B cell (primary cell): ENCODE data around the gene ATF1. TPM values are rescaled to one million over a fixed set of nuclear protein-coding genes. Genes with fewer than 3 reads are reported as not detected.

Experiments used
- ATAC-seq: fragments of 200-7000 bp; cut with Tn5 transposase; one replicate; pipeline ENCODE4 v1.10.0; 2021; ENCODE audit warnings: low read depth, mild to moderate bottlenecking, moderate number of reproducible peaks, moderate library complexity
- CTCF ChIA-PET: fragments of 350-600 bp; sonication (Branson Sonifier 250); formaldehyde crosslinking; loops from one replicate; lab custom pipeline; 2021; ENCODE audit warnings: antibody characterized with exemption, inconsistent platforms; lab: Charles Lee
- POLR2A ChIA-PET: fragments of 350-600 bp; sonication (Branson Sonifier 250); formaldehyde crosslinking; loops from one replicate; lab custom pipeline; 2021; ENCODE audit warnings: antibody characterized with exemption; lab: Charles Lee
- DNase-seq: peaks from one replicate; pipeline ENCODE4 v3.0.0; 2013
- H2AFZ ChIP-seq: 2 replicates; pipeline ENCODE4 v1.6.1; 2012; ENCODE audit warnings: mild to moderate bottlenecking, low read depth, low read length; ENCODE audit not compliant: insufficient read depth, poor library complexity, severe bottlenecking
- H3K27ac ChIP-seq, 2 donors: 1 replicate in 1 of 2; 2 replicates in 1 of 2; pipeline ENCODE4 v1.5.1; 2012 to 2013; ENCODE audit warnings: low read length in 2 of 2, mild to moderate bottlenecking in 2 of 2, moderate library complexity in 1 of 2
- H3K27me3 ChIP-seq, 4 experiments: fragments of 200-600 bp in 1 of 4; sonication (generic) in 1 of 4; replicated peaks in 1 of 4; 1 replicate in 2 of 4; 2 replicates in 2 of 4; pipeline versions ENCODE4 v1.6.1 to v1.7.0; 2013 to 2016; ENCODE audit warnings: low read length in 3 of 4, mild to moderate bottlenecking in 2 of 4, mixed read lengths in 1 of 4, moderate library complexity in 1 of 4; ENCODE audit not compliant: insufficient read depth in 4 of 4, control insufficient read depth in 3 of 4; ENCODE audit errors: control extremely low read depth in 1 of 4
- H3K36me3 ChIP-seq, 2 experiments: replicated peaks in 1 of 2; 1 replicate in 1 of 2; 2 replicates in 1 of 2; pipeline versions ENCODE4 v1.6.1 to v1.7.1; 2013; ENCODE audit warnings: low read length in 1 of 2; ENCODE audit not compliant: insufficient read depth in 2 of 2, control insufficient read depth in 1 of 2; ENCODE audit errors: control extremely low read depth in 1 of 2, extremely low read depth in 1 of 2
- H3K4me1 ChIP-seq, 2 donors: fragments of 200-600 bp in 1 of 2; sonication (generic) in 1 of 2; 1 replicate in 1 of 2; 2 replicates in 1 of 2; pipeline versions ENCODE4 v1.5.1 to v1.6.1; 2013 to 2017; ENCODE audit warnings: low read length in 2 of 2; ENCODE audit not compliant: control insufficient read depth in 2 of 2, insufficient read depth in 2 of 2
- H3K4me2 ChIP-seq: replicated peaks from 2 replicates; pipeline ENCODE3; 2012; ENCODE audit warnings: mild to moderate bottlenecking, low read depth, low read length; ENCODE audit not compliant: poor library complexity, severe bottlenecking
- H3K4me3 ChIP-seq, 5 experiments: fragments of 200-600 bp in 1 of 5; sonication (generic) in 1 of 5; 1 replicate in 3 of 5; 2 replicates in 2 of 5; pipeline versions ENCODE4 v1.5.1 to v1.7.0; 2011 to 2016; ENCODE audit warnings: low read length in 4 of 5, mild to moderate bottlenecking in 4 of 5, low read depth in 2 of 5, control low read depth in 1 of 5, moderate library complexity in 1 of 5; ENCODE audit not compliant: insufficient read depth in 1 of 5; ENCODE audit errors: control extremely low read depth in 1 of 5, extremely low read depth in 1 of 5
- H3K79me2 ChIP-seq: fragments of 200-600 bp; sonication (generic); one replicate; pipeline ENCODE4 v1.6.0; 2016; ENCODE audit warnings: low read length; ENCODE audit not compliant: control insufficient read depth, insufficient read depth
- H3K9ac ChIP-seq: fragments of 200-600 bp; sonication (generic); 2 replicates; pipeline ENCODE4 v1.6.1; 2017; ENCODE audit warnings: mild to moderate bottlenecking, low read length, moderate library complexity
- H3K9me3 ChIP-seq, 3 donors: one replicate each; pipeline versions ENCODE4 v1.6.1 to v1.7.1; 2013; ENCODE audit warnings: low read length in 2 of 3; ENCODE audit not compliant: control insufficient read depth in 2 of 3, insufficient read depth in 1 of 3; ENCODE audit errors: control extremely low read depth in 1 of 3
- H4K20me1 ChIP-seq: 2 replicates; pipeline ENCODE4 v1.6.0; 2012; ENCODE audit warnings: mild to moderate bottlenecking, low read length; ENCODE audit not compliant: insufficient read depth, control insufficient read depth, poor library complexity, severe bottlenecking
- H3K27ac Mint-ChIP-seq: one replicate; pipeline ENCODE4 v1.8.0; 2021; ENCODE audit warnings: mixed read lengths
- H3K27me3 Mint-ChIP-seq: one replicate; pipeline ENCODE4 v1.8.0; 2021; ENCODE audit warnings: mixed read lengths
- H3K4me1 Mint-ChIP-seq: one replicate; pipeline ENCODE4 v1.8.0; 2021; ENCODE audit warnings: mixed read lengths
- H3K4me3 Mint-ChIP-seq: one replicate; pipeline ENCODE4 v1.8.0; 2021; ENCODE audit warnings: mixed read lengths
- H3K9me3 Mint-ChIP-seq: one replicate; pipeline ENCODE4 v1.8.0; 2022; ENCODE audit warnings: mixed read lengths; ENCODE audit not compliant: insufficient read depth
- EZH2 ChIP-seq: IDR thresholded peaks from 2 replicates; pipeline ENCODE4 v1.6.1; 2012; ENCODE audit warnings: borderline replicate concordance, low read depth, mild to moderate bottlenecking, moderate library complexity, low read length; ENCODE audit not compliant: insufficient read depth, poor library complexity, severe bottlenecking
- WGBS: methylation state at CpG from one replicate; pipeline ENCODE4 v1.1.5; 2013; ENCODE audit warnings: missing lambda C conversion rate; ENCODE audit not compliant: insufficient coverage; 5-methylcytosine and 5-hydroxymethylcytosine counted together
- intact Hi-C: fragments of 100-400 bp; cut with micrococcal nuclease; formaldehyde crosslinking; loops from one replicate; pipeline ENCODE4 v1.10.0; 2022
- polyA plus RNA-seq: library from polyadenylated mRNA; depleted of rRNA; stranded (reverse); fragments of >200 nt; gene quantifications from 2 replicates; pipeline ENCODE4 v1.2.3, GENCODE V29; 2012
- total RNA-seq, 2 donors: library from RNA; stranded (reverse); fragments of 120-200 nt in 1 of 2; gene quantifications; 1 replicate in 1 of 2; 2 replicates in 1 of 2; pipeline versions ENCODE4 v1.2.3 to v1.2.4, GENCODE V29; 2013 to 2022
- TF ChIP-seq, protein P1 (sequence below): fragments of 200-600 bp; IDR thresholded peaks from one replicate; pipeline ENCODE4 v1.8.0; 2022; ENCODE audit warnings: antibody characterized with exemption, mild to moderate bottlenecking

The ATF1 gene
- total and polyA plus RNA-seq, 2 donors (not counting 1 experiment from before 2014, with no cell fraction given), result 17.2 to 39.5 TPM

- Histone ChIP-seq H3K79me2 (peaks cover 79% of the 10 kb centered on the region), H3K4me3 (no peak overlapping the region), H3K4me1 (no peaks in the 10 kb centered on the region), H3K9ac (no peak overlapping the region), H2AFZ (no peak overlapping the region), H3K9me3 (peaks cover 0 to 6% (median 0%) of the 10 kb centered on the region in 3 donors), H3K27me3 (no peaks in the 10 kb centered on the region), H4K20me1 (peaks cover 29% of the 10 kb centered on the region), H3K36me3 (peaks cover 1 to 8% of the 10 kb centered on the region in 2 experiments), H3K27ac (no peak overlapping the region), H3K4me2 (no peak overlapping the region)
- H3K27ac Mint-ChIP-seq, result no peak overlapping the region
- no peaks in the 10 kb centered on the region for H3K27me3 Mint-ChIP-seq
- TF ChIP-seq, protein P1, sequence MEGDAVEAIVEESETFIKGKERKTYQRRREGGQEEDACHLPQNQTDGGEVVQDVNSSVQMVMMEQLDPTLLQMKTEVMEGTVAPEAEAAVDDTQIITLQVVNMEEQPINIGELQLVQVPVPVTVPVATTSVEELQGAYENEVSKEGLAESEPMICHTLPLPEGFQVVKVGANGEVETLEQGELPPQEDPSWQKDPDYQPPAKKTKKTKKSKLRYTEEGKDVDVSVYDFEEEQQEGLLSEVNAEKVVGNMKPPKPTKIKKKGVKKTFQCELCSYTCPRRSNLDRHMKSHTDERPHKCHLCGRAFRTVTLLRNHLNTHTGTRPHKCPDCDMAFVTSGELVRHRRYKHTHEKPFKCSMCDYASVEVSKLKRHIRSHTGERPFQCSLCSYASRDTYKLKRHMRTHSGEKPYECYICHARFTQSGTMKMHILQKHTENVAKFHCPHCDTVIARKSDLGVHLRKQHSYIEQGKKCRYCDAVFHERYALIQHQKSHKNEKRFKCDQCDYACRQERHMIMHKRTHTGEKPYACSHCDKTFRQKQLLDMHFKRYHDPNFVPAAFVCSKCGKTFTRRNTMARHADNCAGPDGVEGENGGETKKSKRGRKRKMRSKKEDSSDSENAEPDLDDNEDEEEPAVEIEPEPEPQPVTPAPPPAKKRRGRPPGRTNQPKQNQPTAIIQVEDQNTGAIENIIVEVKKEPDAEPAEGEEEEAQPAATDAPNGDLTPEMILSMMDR, result no peak
- TF ChIP-seq EZH2, result no peak
- 100% methylated on average over 2 of the region's 5 CpGs for WGBS
- no peak overlapping the region for H3K4me3 Mint-ChIP-seq
- peaks cover 6% of the 10 kb centered on the region for H3K9me3 Mint-ChIP-seq
- intact Hi-C loops, result no loop called here
- no peak for ATAC-seq
- POLR2A ChIA-PET, result no interaction called here
- CTCF ChIA-PET, result interaction anchor here (0.7 kb wide), 1 partner anchor 25 kb away, joined by 3 read pairs; no protein-coding TSS in a partner anchor
- peaks cover 8% of the 10 kb centered on the region for H3K4me1 Mint-ChIP-seq
- no peak for DNase-seq
These were observed 8.6 kb downstream of the ATF1 start for GRCh38 chr12:50772470-50772869.

- Mint-ChIP-seq H3K9me3 (peaks cover 6% of the 10 kb centered on the region), H3K27ac (no peak overlapping the region), H3K4me1 (peaks cover 8% of the 10 kb centered on the region), H3K4me3 (no peak overlapping the region), H3K27me3 (no peaks in the 10 kb centered on the region)
- intact Hi-C loops, result no loop called here
- no CpG with 5 or more reads among the region's 2 CpGs for WGBS
- CTCF ChIA-PET, result interaction anchor here (0.7 to 2.0 kb wide), 2 partner anchors 7 to 25 kb away, joined by 3 to 12 read pairs; no protein-coding TSS in a partner anchor
- H3K4me3 ChIP-seq, result no peak overlapping the region
- H3K27me3 ChIP-seq, result no peaks in the 10 kb centered on the region
- H3K9me3 ChIP-seq, result peaks cover 0 to 6% (median 0%) of the 10 kb centered on the region in 3 donors
- no peak for ATAC-seq
- POLR2A ChIA-PET, result no interaction called here
- no peak overlapping the region for H3K9ac ChIP-seq
- no peak for TF ChIP-seq EZH2
- TF ChIP-seq, protein P1, result no peak
- DNase-seq, result no peak
- H2AFZ ChIP-seq, result no peak overlapping the region
- peaks cover 27% of the 10 kb centered on the region for H4K20me1 ChIP-seq
- peaks cover 79% of the 10 kb centered on the region for H3K79me2 ChIP-seq
- no peaks in the 10 kb centered on the region for H3K4me1 ChIP-seq
- peaks cover 1 to 8% of the 10 kb centered on the region in 2 experiments for H3K36me3 ChIP-seq
- no peak overlapping the region for H3K4me2 ChIP-seq
- H3K27ac ChIP-seq, result no peak overlapping the region
These were observed 9.0 kb downstream of the ATF1 start for GRCh38 chr12:50772877-50773276.
